IMR-90 (cell line): ENCODE results near the gene MAP3K7CL. TPM values are rescaled to one million over a fixed set of nuclear protein-coding genes. Genes with fewer than 3 reads are reported as not detected.

Source experiments
- ATAC-seq: fragments of 200-7000 bp; cut with Tn5 transposase; 2 replicates; pipeline ENCODE4 v1.9.1; 2020; ENCODE audit warnings: low read depth, mild to moderate bottlenecking, moderate library complexity
- BruUV-seq: library from RNA; stranded (reverse); fragments of 400-500 nt; replicated peaks from 2 replicates; lab custom pipeline; 2021; lab: Mats Ljungman, UMichigan
- CTCF ChIA-PET: fragments of 300-600 bp; formaldehyde crosslinking; extraction: SDS; loops from one replicate; lab custom pipeline; 2021; ENCODE audit warnings: antibody characterized with exemption; lab: Yijun Ruan, JAX
- POLR2A ChIA-PET: fragments of 300-600 bp; sonication (Branson Sonifier 250); formaldehyde crosslinking; loops from one replicate; lab custom pipeline; 2022; ENCODE audit warnings: antibody characterized with exemption; ENCODE audit not compliant: unreplicated experiment; lab: Charles Lee
- DNase-seq: peaks from one replicate; pipeline ENCODE4 v3.0.0; 2013
- H2AFZ ChIP-seq: replicated peaks from 2 replicates; pipeline ENCODE3; 2013; ENCODE audit warnings: low read length, mild to moderate bottlenecking; ENCODE audit not compliant: poor library complexity
- H2AK5ac ChIP-seq: 2 replicates; pipeline ENCODE4 v1.6.1; 2013; ENCODE audit warnings: low read depth, low read length, inconsistent platforms
- H2AK9ac ChIP-seq: replicated peaks from 2 replicates; pipeline ENCODE3; 2013; ENCODE audit warnings: mild to moderate bottlenecking, low read depth, low read length, moderate library complexity; ENCODE audit not compliant: poor library complexity
- H2BK120ac ChIP-seq: 2 replicates; pipeline ENCODE4 v1.6.1; 2013; ENCODE audit warnings: low read depth, low read length, inconsistent platforms
- H2BK15ac ChIP-seq: 3 replicates; pipeline ENCODE4 v1.6.1; 2013; ENCODE audit warnings: low read depth, low read length, inconsistent platforms
- H2BK20ac ChIP-seq: 2 replicates; pipeline ENCODE4 v1.6.1; 2013; ENCODE audit warnings: low read depth, mild to moderate bottlenecking, inconsistent platforms, low read length, moderate library complexity
- H2BK5ac ChIP-seq: 2 replicates; pipeline ENCODE4 v1.6.1; 2013; ENCODE audit warnings: mild to moderate bottlenecking, low read depth, low read length, inconsistent platforms; ENCODE audit not compliant: poor library complexity, severe bottlenecking
- H3K14ac ChIP-seq: replicated peaks from 2 replicates; pipeline ENCODE4 v1.6.1; 2013; ENCODE audit warnings: low read depth, low read length, inconsistent platforms
- H3K18ac ChIP-seq: 2 replicates; pipeline ENCODE4 v1.6.1; 2013; ENCODE audit warnings: low read depth, low read length, control low read depth
- H3K23ac ChIP-seq: 2 replicates; pipeline ENCODE4 v1.6.1; 2013; ENCODE audit warnings: low read depth, low read length, inconsistent platforms
- H3K27ac ChIP-seq: 2 replicates; pipeline ENCODE4 v1.5.1; 2013; ENCODE audit warnings: mild to moderate bottlenecking, control low read depth, low read length; ENCODE audit not compliant: insufficient read depth
- H3K27me3 ChIP-seq: 2 replicates; pipeline ENCODE4 v1.6.1; 2013; ENCODE audit warnings: low read length; ENCODE audit not compliant: control insufficient read depth, insufficient read depth
- H3K36me3 ChIP-seq: 2 replicates; pipeline ENCODE4 v1.6.1; 2013; ENCODE audit warnings: low read length, mixed read lengths; ENCODE audit not compliant: control insufficient read depth, insufficient read depth
- H3K4ac ChIP-seq: 2 replicates; pipeline ENCODE4 v1.6.1; 2013; ENCODE audit warnings: low read depth, low read length, inconsistent platforms
- H3K4me1 ChIP-seq: 2 replicates; pipeline ENCODE4 v1.6.1; 2013; ENCODE audit warnings: low read length, mixed read lengths; ENCODE audit not compliant: control insufficient read depth, insufficient read depth
- H3K4me2 ChIP-seq: 2 replicates; pipeline ENCODE4 v1.6.1; 2013; ENCODE audit warnings: low read depth, mild to moderate bottlenecking, control low read depth, low read length, moderate library complexity
- H3K4me3 ChIP-seq: 2 replicates; pipeline ENCODE4 v1.5.1; 2013; ENCODE audit warnings: low read depth, mild to moderate bottlenecking, control low read depth, low read length, moderate library complexity; ENCODE audit not compliant: insufficient read depth
- H3K56ac ChIP-seq: 2 replicates; pipeline ENCODE4 v1.6.1; 2013; ENCODE audit warnings: low read length, inconsistent platforms; ENCODE audit not compliant: insufficient read depth; ENCODE audit errors: extremely low read depth
- H3K79me1 ChIP-seq, 2 experiments: 2 replicates each; pipeline ENCODE4 v1.6.1; 2013; ENCODE audit warnings: low read length in 2 of 2, inconsistent platforms in 1 of 2, low read depth in 1 of 2
- H3K9ac ChIP-seq: 2 replicates; pipeline ENCODE4 v1.6.1; 2013; ENCODE audit warnings: low read depth, low read length, control low read depth
- H3K9me1 ChIP-seq: 2 replicates; pipeline ENCODE4 v1.6.1; 2013; ENCODE audit warnings: low read length, inconsistent platforms; ENCODE audit not compliant: insufficient read depth
- H3K9me3 ChIP-seq: 2 replicates; pipeline ENCODE4 v1.6.1; 2013; ENCODE audit warnings: low read length; ENCODE audit not compliant: control insufficient read depth, insufficient read depth
- H4K20me1 ChIP-seq: 2 replicates; pipeline ENCODE4 v1.6.1; 2013; ENCODE audit warnings: low read length, inconsistent platforms; ENCODE audit not compliant: insufficient read depth
- H4K5ac ChIP-seq: 2 replicates; pipeline ENCODE4 v1.6.1; 2013; ENCODE audit warnings: mild to moderate bottlenecking, low read depth, low read length, control low read depth
- H4K8ac ChIP-seq, 2 experiments: 2 replicates each; pipeline ENCODE4 v1.6.1; 2013; ENCODE audit warnings: low read depth in 2 of 2, low read length in 2 of 2, control low read depth in 1 of 2, inconsistent platforms in 1 of 2
- H4K91ac ChIP-seq: 2 replicates; pipeline ENCODE4 v1.6.1; 2013; ENCODE audit warnings: low read depth, low read length, inconsistent platforms; ENCODE audit not compliant: insufficient read depth
- BHLHE40 ChIP-seq: fragments of 150-350 bp; IDR thresholded peaks from 2 replicates; pipeline ENCODE4 v1.6.1; 2016; ENCODE audit warnings: mild to moderate bottlenecking, low read depth, low read length
- CEBPB ChIP-seq: IDR thresholded peaks from 2 replicates; pipeline ENCODE4 v1.6.1; 2012; ENCODE audit warnings: low read depth, low read length, improper control_type of control experiment
- CHD1 ChIP-seq: IDR thresholded peaks from 2 replicates; pipeline ENCODE4 v1.6.1; 2012; ENCODE audit warnings: low read depth, low read length, improper control_type of control experiment
- CTCF ChIP-seq: conservative IDR thresholded peaks from 2 replicates; pipeline ENCODE4 v1.5.1; 2012; ENCODE audit warnings: mild to moderate bottlenecking, low read depth, low read length, improper control_type of control experiment
- ELK1 ChIP-seq: fragments of 150-350 bp; IDR thresholded peaks from 2 replicates; pipeline ENCODE4 v1.6.1; 2016; ENCODE audit warnings: low read depth, mild to moderate bottlenecking, low read length, moderate library complexity, borderline replicate concordance
- FOS ChIP-seq: fragments of 150-350 bp; IDR thresholded peaks from 2 replicates; pipeline ENCODE4 v1.6.1; 2016; ENCODE audit warnings: low read depth, low read length
- MAFK ChIP-seq: IDR thresholded peaks from 2 replicates; pipeline ENCODE4 v1.6.1; 2012; ENCODE audit warnings: low read depth, low read length, improper control_type of control experiment
- MAZ ChIP-seq: IDR thresholded peaks from 2 replicates; pipeline ENCODE4 v1.6.1; 2012; ENCODE audit warnings: low read depth, mild to moderate bottlenecking, low read length, improper control_type of control experiment, moderate library complexity, borderline replicate concordance
- MXI1 ChIP-seq: IDR thresholded peaks from 2 replicates; pipeline ENCODE4 v1.6.1; 2012; ENCODE audit warnings: low read depth, mild to moderate bottlenecking, low read length, moderate library complexity, borderline replicate concordance
- NFE2L2 ChIP-seq: fragments of 150-350 bp; IDR thresholded peaks from 2 replicates; pipeline ENCODE4 v1.6.1; 2016; ENCODE audit warnings: low read depth, mild to moderate bottlenecking, low read length
- POLR2A ChIP-seq: IDR thresholded peaks from 2 replicates; pipeline ENCODE4 v1.6.1; 2012; ENCODE audit warnings: mild to moderate bottlenecking, low read depth, low read length
- RAD21 ChIP-seq: IDR thresholded peaks from 2 replicates; pipeline ENCODE4 v1.6.1; 2012; ENCODE audit warnings: low read length, improper control_type of control experiment
- RCOR1 ChIP-seq: IDR thresholded peaks from 2 replicates; pipeline ENCODE4 v1.6.1; 2012; ENCODE audit warnings: mild to moderate bottlenecking, low read length, improper control_type of control experiment; ENCODE audit not compliant: insufficient replicate concordance
- RFX5 ChIP-seq: IDR thresholded peaks from 2 replicates; pipeline ENCODE4 v1.8.0; 2012; ENCODE audit warnings: low read depth, mild to moderate bottlenecking, low read length, moderate library complexity
- SMC3 ChIP-seq: fragments of 150-350 bp; IDR thresholded peaks from 2 replicates; pipeline ENCODE4 v1.6.1; 2016; ENCODE audit warnings: low read depth, mild to moderate bottlenecking, antibody characterized with exemption, low read length, moderate library complexity
- USF2 ChIP-seq: fragments of 150-350 bp; IDR thresholded peaks from 2 replicates; pipeline ENCODE4 v1.6.1; 2017; ENCODE audit warnings: mild to moderate bottlenecking, antibody characterized with exemption, low read length, low read depth
- WGBS, 2 experiments: methylation state at CpG; one replicate each; pipeline versions ENCODE4 v1.1.5 to v1.1.7; 2013; ENCODE audit warnings: missing lambda C conversion rate in 2 of 2; ENCODE audit not compliant: insufficient read length in 1 of 2; ENCODE audit errors: extremely low coverage in 2 of 2; 5-methylcytosine and 5-hydroxymethylcytosine counted together
- dilution Hi-C: fragments of 300-500 bp; cut with HindIII; formaldehyde crosslinking; loops from one replicate; pipeline ENCODE4 v1.14.3; 2018; ENCODE audit warnings: low sequenced_read_pairs; ENCODE audit not compliant: unreplicated experiment
- in situ Hi-C: fragments of 300-500 bp; cut with MboI; formaldehyde crosslinking; loops from 3 replicates; pipeline ENCODE4 v1.14.3; 2019; ENCODE audit warnings: low sequenced_read_pairs, inconsistent platforms, mixed read lengths
- intact Hi-C: fragments of 100-400 bp; cut with micrococcal nuclease; formaldehyde crosslinking; loops from 2 replicates; pipeline ENCODE4 v1.10.0; 2022
- polyA plus RNA-seq, 3 experiments: library from polyadenylated mRNA; depleted of rRNA; stranded (reverse); fragments of >200 nt; gene quantifications; 2 replicates each; pipeline ENCODE4 v1.2.3, GENCODE V29; 2012; ENCODE audit warnings: low replicate concordance in 1 of 3
- total RNA-seq: library from RNA; depleted of rRNA; stranded (reverse); fragments of >200 nt; gene quantifications from 2 replicates; pipeline ENCODE4 v1.2.3, GENCODE V29; 2012

Gene MAP3K7CL
- total and polyA plus RNA-seq, 2 of the 4 experiments (the other 2 are of a cell fraction): 21.0 to 22.3 TPM

- H3K4me3 ChIP-seq: no peak overlapping the region
- no peak for TF ChIP-seq RCOR1
- TF ChIP-seq CTCF: no peak
- TF ChIP-seq ELK1: no peak
- TF ChIP-seq NFE2L2: no peak
- no peak for TF ChIP-seq RFX5
- TF ChIP-seq CEBPB: no peak
- no peak for TF ChIP-seq MAZ
- TF ChIP-seq USF2: no peak
- no peak for TF ChIP-seq RAD21
- no peak for TF ChIP-seq BHLHE40
- no peak for TF ChIP-seq POLR2A
- no peak for TF ChIP-seq MAFK
- no peak for TF ChIP-seq FOS
- no peak for TF ChIP-seq MXI1
- no peak for TF ChIP-seq CHD1
- no peak for TF ChIP-seq SMC3
- no peak overlapping the region for H3K4me2 ChIP-seq
- no peak overlapping the region for H2AK9ac ChIP-seq
- H3K27ac ChIP-seq: no peak overlapping the region
- ChIA-PET CTCF (no interaction called here), POLR2A (no interaction called here)
- H4K5ac ChIP-seq: no peak overlapping the region
- no peak overlapping the region for H2BK20ac ChIP-seq
- H4K20me1 ChIP-seq: no peaks in the 10 kb centered on the region
- intact Hi-C loops: no loop called here
- peaks cover 4% of the 10 kb centered on the region for H3K4me1 ChIP-seq
- no peak overlapping the region for H2BK5ac ChIP-seq
- no peaks in the 10 kb centered on the region for H3K9me3 ChIP-seq
- H4K8ac ChIP-seq: no peak overlapping the region
- H3K36me3 ChIP-seq: no peaks in the 10 kb centered on the region
- no CpG with 5 or more reads among the region's 2 CpGs for WGBS, 2 experiments
- H2BK15ac ChIP-seq: no peak overlapping the region
- H4K91ac ChIP-seq: no peak overlapping the region
- no peaks in the 10 kb centered on the region for H3K79me1 ChIP-seq
- in situ Hi-C loops: loop anchor here (25.0 kb wide), 1 partner anchor 2003 kb away; no protein-coding TSS in a partner anchor
- no peaks in the 10 kb centered on the region for H3K27me3 ChIP-seq
- dilution Hi-C loops: no loop called here
- H2BK120ac ChIP-seq: no peak overlapping the region
- no peak overlapping the region for H3K14ac ChIP-seq
- no peak overlapping the region for H3K4ac ChIP-seq
- no peak overlapping the region for H3K23ac ChIP-seq
- H3K18ac ChIP-seq: no peak overlapping the region
- no TSS peak for BruUV-seq
- H3K56ac ChIP-seq: no peak overlapping the region
- H3K9ac ChIP-seq: no peak overlapping the region
- no peaks in the 10 kb centered on the region for H3K9me1 ChIP-seq
- no peak for DNase-seq
- no peak for ATAC-seq
- H2AFZ ChIP-seq: no peak overlapping the region
- H2AK5ac ChIP-seq: no peak overlapping the region
Observed at GRCh38 chr21:29084372-29084771, 46.1 kb upstream of the MAP3K7CL start.
